ENCODE data around the gene TRIM50. TPM values are rescaled to one million over a fixed set of nuclear protein-coding genes. Genes with fewer than 3 reads are reported as not detected.

TRIM50 gene
- total and polyA plus RNA-seq, 9 of the 15 experiments (the other 6 are each of a cell fraction or from before 2014, with no cell fraction given), result not detected

DNA sequence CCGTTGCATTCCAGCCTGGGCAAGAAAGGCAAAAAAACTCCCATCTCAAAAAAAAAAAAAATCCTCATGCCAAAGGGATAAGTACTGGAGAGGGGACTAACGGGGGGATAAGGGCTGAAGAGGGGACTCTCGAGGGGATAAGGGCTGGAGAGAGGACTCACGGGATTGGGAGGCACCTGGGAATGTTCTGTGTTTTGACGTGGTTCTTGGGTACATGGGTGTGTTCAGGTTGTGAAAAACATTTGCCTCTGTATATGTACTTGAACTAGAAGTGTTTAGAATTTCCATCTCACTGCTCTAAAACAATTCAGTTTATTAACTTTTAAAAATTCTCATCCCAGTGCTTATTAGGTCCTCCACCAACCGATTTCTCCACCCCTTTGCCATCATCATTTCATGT is 4.6 kb upstream of the TRIM50 start:
- POLR2A ChIA-PET, result interaction anchor here (0.9 kb wide), 1 partner anchor 92 kb away, joined by 3 read pairs; no protein-coding TSS in a partner anchor
- TF ChIP-seq TEAD1 (CRISPR knock-in tag; IDR thresholded peaks at IDR 0.05), result no peak
- no peak for TF ChIP-seq JUND (IDR thresholded peaks at IDR 0.05; ENCODE audit: borderline replicate concordance, low read depth, low read length)
- TF ChIP-seq JUND (tag; IDR thresholded peaks at IDR 0.05; ENCODE audit: borderline replicate concordance, low read depth, low read length), result no peak
- no peak for TF ChIP-seq HCFC1 (IDR thresholded peaks at IDR 0.05; ENCODE audit: low read depth, low read length)
- TF ChIP-seq MCM7 (IDR thresholded peaks at IDR 0.05), result no peak
- no peak for TF ChIP-seq ZNF561 (CRISPR knock-in tag; conservative IDR thresholded peaks at IDR 0.05)
- TF ChIP-seq RFX1 (IDR thresholded peaks at IDR 0.05), result no peak
- TF ChIP-seq ETS2 (tag; IDR thresholded peaks at IDR 0.05; ENCODE audit: borderline replicate concordance, poor library complexity, severe bottlenecking), result no peak
- TF ChIP-seq NFIX (CRISPR knock-in tag; IDR thresholded peaks at IDR 0.05; ENCODE audit: low read depth), result no peak
- TF ChIP-seq NEUROD1 (IDR thresholded peaks at IDR 0.05; ENCODE audit: borderline replicate concordance, low read depth, low read length, partially characterized antibody), result no peak

More for the DNA sequence above, 4.6 kb upstream of the TRIM50 start:
- intact Hi-C loops (cut with micrococcal nuclease), result loop anchor here (10.0 kb wide), 1 partner anchor 402 kb away; the partner anchor contains the start of gene ABHD11
- FAIRE-seq, result no peak
- no peak for ATAC-seq
- H3K4me1 ChIP-seq (replicated peaks in 1 of 2; ENCODE audit: control insufficient read depth in 2 of 2, insufficient read depth in 2 of 2, low read length in 2 of 2), result no peaks in the 10 kb centered on the region
- in situ Hi-C loops (cut with MboI), result loop anchor here (10.0 kb wide), 1 partner anchor 402 kb away; the partner anchor contains the start of gene ABHD11
- H3K9me1 ChIP-seq (ENCODE audit: control insufficient read depth, insufficient read depth, low read length), result no peaks in the 10 kb centered on the region
- no peak overlapping the region for H3K9ac ChIP-seq (ENCODE audit: insufficient read depth in 1 of 2, low read depth in 2 of 2, low read length in 2 of 2)
- no peak overlapping the region for H3K4me2 ChIP-seq (ENCODE audit: insufficient read depth, low read length)
- no TSS peak for BruUV-seq (replicated peaks)
- DNase-seq (ENCODE audit: extremely low read depth in 1 of 4, low spot score in 3 of 4), result no peak
- CTCF ChIA-PET (ENCODE audit: low intra/inter-chr PET ratio), result no interaction called here
- peaks cover 59 to 71% of the 10 kb centered on the region in 2 experiments for H3K27me3 ChIP-seq (ENCODE audit: control insufficient read depth in 2 of 2, insufficient read depth in 2 of 2, low read length in 2 of 2)
- H3K79me2 ChIP-seq (ENCODE audit: control insufficient read depth, insufficient read depth, low read length), result no peaks in the 10 kb centered on the region
- 1% methylated on average over 6 of the region's 6 CpGs for WGBS (ENCODE audit: insufficient coverage, low coverage, missing lambda C conversion rate)
- no peak overlapping the region for H2AFZ ChIP-seq (ENCODE audit: low read depth, low read length)
- H3K36me3 ChIP-seq (ENCODE audit: control insufficient read depth, insufficient read depth, low read length), result no peaks in the 10 kb centered on the region
- no peak overlapping the region for H3K4me3 ChIP-seq
- no peaks in the 10 kb centered on the region for H3K9me3 ChIP-seq (replicated peaks; ENCODE audit: control insufficient read depth, insufficient read depth, low read depth, low read length)
- H4K20me1 ChIP-seq (replicated peaks; ENCODE audit: control insufficient read depth, insufficient read depth, low read length), result peaks cover 5% of the 10 kb centered on the region; the same call in 1 of the 2 replicates
- H3K27ac ChIP-seq (ENCODE audit: extremely low read depth, low read depth, low read length), result no peak overlapping the region
